ENCODE measurements around the gene CFD. TPM values are rescaled to one million over a fixed set of nuclear protein-coding genes. Genes with fewer than 3 reads are reported as not detected.

Gene CFD
- polyA plus RNA-seq, 1 donor from 2014 or later = 5.3 TPM

DNA sequence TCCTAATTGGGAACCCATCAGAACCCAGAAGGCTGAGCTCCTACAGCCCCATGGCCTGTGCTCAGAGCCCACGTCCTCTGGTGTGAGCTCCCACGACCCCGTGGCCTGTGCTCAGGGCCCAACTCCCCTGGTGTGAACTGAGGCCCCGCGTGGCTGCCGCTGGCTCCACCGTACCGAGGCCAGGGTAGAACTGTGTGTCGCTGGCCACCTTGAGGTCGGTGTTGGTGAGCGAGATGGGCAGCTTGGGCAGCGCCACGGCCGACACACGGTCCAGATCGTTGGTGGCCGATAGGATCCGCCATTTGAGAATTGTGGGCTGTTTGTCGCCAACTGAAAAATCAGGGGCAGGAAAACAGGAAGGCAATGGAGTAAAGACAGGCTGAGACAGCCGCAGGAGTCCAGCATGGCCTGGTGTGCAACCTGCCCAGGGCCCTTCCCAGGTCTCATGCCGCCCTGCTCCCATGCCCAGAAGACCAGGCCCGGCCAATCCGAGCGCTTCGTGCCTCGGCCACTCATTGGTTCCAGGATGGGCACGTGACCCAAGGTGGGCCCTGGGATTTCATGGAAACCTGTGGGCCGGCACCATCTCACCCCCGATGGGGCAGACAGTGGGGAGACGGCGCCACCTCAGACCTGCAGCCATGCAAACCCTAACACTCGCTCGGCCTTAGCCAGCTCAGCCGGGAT is 22.1 kb downstream of the CFD start:
- H3F3A ChIP-seq (ENCODE audit: insufficient read depth, low read length, poor library complexity, severe bottlenecking) = no peaks in the 10 kb centered on the region
- peaks cover 5% of the 10 kb centered on the region for H3K36me3 ChIP-seq (ENCODE audit: insufficient read depth, low read length)
- H3K27me3 ChIP-seq (ENCODE audit: insufficient read depth, low read depth, low read length) = no peaks in the 10 kb centered on the region
- no peak overlapping the region for H2AFZ ChIP-seq (ENCODE audit: low read depth, low read length)
- no peaks in the 10 kb centered on the region for H3K9me2 ChIP-seq (ENCODE audit: insufficient read depth, low read length)
- H3K4me2 ChIP-seq (ENCODE audit: low read length) = no peak overlapping the region
- no peaks in the 10 kb centered on the region for H3K9me3 ChIP-seq (ENCODE audit: low read length)
- H3K4me3 ChIP-seq (ENCODE audit: low read length) = no peak overlapping the region
- no peaks in the 10 kb centered on the region for H3K79me2 ChIP-seq (replicated peaks; ENCODE audit: insufficient read depth, low read length)
- H4K20me1 ChIP-seq (ENCODE audit: insufficient read depth) = no peaks in the 10 kb centered on the region
- TF ChIP-seq TAF1 (IDR thresholded peaks at IDR 0.05; ENCODE audit: low read depth) = no peak
- TF ChIP-seq POLR2AphosphoS5 (IDR thresholded peaks at IDR 0.05) = no peak
- TF ChIP-seq, protein P1, sequence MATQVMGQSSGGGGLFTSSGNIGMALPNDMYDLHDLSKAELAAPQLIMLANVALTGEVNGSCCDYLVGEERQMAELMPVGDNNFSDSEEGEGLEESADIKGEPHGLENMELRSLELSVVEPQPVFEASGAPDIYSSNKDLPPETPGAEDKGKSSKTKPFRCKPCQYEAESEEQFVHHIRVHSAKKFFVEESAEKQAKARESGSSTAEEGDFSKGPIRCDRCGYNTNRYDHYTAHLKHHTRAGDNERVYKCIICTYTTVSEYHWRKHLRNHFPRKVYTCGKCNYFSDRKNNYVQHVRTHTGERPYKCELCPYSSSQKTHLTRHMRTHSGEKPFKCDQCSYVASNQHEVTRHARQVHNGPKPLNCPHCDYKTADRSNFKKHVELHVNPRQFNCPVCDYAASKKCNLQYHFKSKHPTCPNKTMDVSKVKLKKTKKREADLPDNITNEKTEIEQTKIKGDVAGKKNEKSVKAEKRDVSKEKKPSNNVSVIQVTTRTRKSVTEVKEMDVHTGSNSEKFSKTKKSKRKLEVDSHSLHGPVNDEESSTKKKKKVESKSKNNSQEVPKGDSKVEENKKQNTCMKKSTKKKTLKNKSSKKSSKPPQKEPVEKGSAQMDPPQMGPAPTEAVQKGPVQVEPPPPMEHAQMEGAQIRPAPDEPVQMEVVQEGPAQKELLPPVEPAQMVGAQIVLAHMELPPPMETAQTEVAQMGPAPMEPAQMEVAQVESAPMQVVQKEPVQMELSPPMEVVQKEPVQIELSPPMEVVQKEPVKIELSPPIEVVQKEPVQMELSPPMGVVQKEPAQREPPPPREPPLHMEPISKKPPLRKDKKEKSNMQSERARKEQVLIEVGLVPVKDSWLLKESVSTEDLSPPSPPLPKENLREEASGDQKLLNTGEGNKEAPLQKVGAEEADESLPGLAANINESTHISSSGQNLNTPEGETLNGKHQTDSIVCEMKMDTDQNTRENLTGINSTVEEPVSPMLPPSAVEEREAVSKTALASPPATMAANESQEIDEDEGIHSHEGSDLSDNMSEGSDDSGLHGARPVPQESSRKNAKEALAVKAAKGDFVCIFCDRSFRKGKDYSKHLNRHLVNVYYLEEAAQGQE (IDR thresholded peaks at IDR 0.05; ENCODE audit: borderline replicate concordance) = no peak
- no peak for TF ChIP-seq EP300 (conservative IDR thresholded peaks at IDR 0.05; ENCODE audit: poor library complexity, severe bottlenecking)
- TF ChIP-seq MXI1 (conservative IDR thresholded peaks at IDR 0.05; ENCODE audit: poor library complexity, severe bottlenecking) = no peak
- TF ChIP-seq SMC3 (conservative IDR thresholded peaks at IDR 0.05; ENCODE audit: poor library complexity) = no peak
- TF ChIP-seq EZH2 (IDR thresholded peaks at IDR 0.05; ENCODE audit: borderline replicate concordance, insufficient read depth, low read length, poor library complexity, severe bottlenecking) = no peak
- TF ChIP-seq, protein P2, sequence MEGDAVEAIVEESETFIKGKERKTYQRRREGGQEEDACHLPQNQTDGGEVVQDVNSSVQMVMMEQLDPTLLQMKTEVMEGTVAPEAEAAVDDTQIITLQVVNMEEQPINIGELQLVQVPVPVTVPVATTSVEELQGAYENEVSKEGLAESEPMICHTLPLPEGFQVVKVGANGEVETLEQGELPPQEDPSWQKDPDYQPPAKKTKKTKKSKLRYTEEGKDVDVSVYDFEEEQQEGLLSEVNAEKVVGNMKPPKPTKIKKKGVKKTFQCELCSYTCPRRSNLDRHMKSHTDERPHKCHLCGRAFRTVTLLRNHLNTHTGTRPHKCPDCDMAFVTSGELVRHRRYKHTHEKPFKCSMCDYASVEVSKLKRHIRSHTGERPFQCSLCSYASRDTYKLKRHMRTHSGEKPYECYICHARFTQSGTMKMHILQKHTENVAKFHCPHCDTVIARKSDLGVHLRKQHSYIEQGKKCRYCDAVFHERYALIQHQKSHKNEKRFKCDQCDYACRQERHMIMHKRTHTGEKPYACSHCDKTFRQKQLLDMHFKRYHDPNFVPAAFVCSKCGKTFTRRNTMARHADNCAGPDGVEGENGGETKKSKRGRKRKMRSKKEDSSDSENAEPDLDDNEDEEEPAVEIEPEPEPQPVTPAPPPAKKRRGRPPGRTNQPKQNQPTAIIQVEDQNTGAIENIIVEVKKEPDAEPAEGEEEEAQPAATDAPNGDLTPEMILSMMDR (IDR thresholded peaks at IDR 0.05; ENCODE audit: poor library complexity, severe bottlenecking) = no peak
- TF ChIP-seq RAD21 (conservative IDR thresholded peaks at IDR 0.05) = no peak
- H3K27ac ChIP-seq (ENCODE audit: low read length) = no peak overlapping the region
- H3K9ac ChIP-seq (ENCODE audit: low read length) = no peak overlapping the region

DNA sequence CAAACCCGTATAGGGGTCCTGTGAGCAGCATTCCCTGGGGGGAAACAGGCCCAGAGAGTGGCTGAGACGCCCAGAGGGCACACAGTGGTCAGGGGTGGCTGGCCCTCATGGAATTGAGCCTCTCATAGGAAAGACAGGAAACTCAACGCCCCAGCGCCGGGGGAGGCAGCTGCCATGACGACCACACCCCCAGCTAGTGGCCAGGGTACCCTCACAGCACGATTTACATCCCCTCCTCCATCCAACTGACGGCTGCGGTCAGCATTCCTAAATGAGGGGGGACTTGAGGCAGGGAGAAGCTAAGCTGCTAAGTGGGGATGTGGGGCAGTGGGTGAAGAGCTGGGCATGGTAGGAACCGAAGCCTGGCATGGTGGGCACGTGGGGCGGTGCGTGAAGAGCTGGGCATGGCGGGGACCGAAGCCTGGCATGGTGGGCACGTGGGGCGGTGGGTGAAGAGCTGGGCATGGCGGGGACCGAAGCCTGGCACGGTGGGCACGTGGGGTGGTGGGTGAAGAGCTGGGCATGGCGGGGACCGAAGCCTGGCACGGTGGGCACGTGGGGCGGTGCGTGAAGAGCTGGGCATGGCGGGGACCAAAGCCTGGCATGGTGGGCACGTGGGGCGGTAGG is 23.5 kb downstream of the CFD start:
- no peak overlapping the region for H3K27ac ChIP-seq (ENCODE audit: low read length)
- TF ChIP-seq TAF1 (IDR thresholded peaks at IDR 0.05; ENCODE audit: low read depth) (no peak), EP300 (conservative IDR thresholded peaks at IDR 0.05; ENCODE audit: poor library complexity, severe bottlenecking) (no peak), SMC3 (conservative IDR thresholded peaks at IDR 0.05; ENCODE audit: poor library complexity) (no peak), POLR2AphosphoS5 (IDR thresholded peaks at IDR 0.05) (no peak), RAD21 (conservative IDR thresholded peaks at IDR 0.05) (no peak), MXI1 (conservative IDR thresholded peaks at IDR 0.05; ENCODE audit: poor library complexity, severe bottlenecking) (no peak), EZH2 (IDR thresholded peaks at IDR 0.05; ENCODE audit: borderline replicate concordance, insufficient read depth, low read length, poor library complexity, severe bottlenecking) (no peak)
- TF ChIP-seq, protein P1 (IDR thresholded peaks at IDR 0.05; ENCODE audit: borderline replicate concordance) = no peak
- TF ChIP-seq, protein P2 (IDR thresholded peaks at IDR 0.05; ENCODE audit: poor library complexity, severe bottlenecking) = no peak
- no peaks in the 10 kb centered on the region for H3K27me3 ChIP-seq (ENCODE audit: insufficient read depth, low read depth, low read length)
- H3K4me2 ChIP-seq (ENCODE audit: low read length) = no peak overlapping the region
- H3K9me2 ChIP-seq (ENCODE audit: insufficient read depth, low read length) = no peaks in the 10 kb centered on the region
- no peak overlapping the region for H3K9ac ChIP-seq (ENCODE audit: low read length)
- H3K9me3 ChIP-seq (ENCODE audit: low read length) = no peaks in the 10 kb centered on the region
- H4K20me1 ChIP-seq (ENCODE audit: insufficient read depth) = no peaks in the 10 kb centered on the region
- no peak overlapping the region for H2AFZ ChIP-seq (ENCODE audit: low read depth, low read length)
- H3K36me3 ChIP-seq (ENCODE audit: insufficient read depth, low read length) = peaks cover 5% of the 10 kb centered on the region
- H3K4me3 ChIP-seq (ENCODE audit: low read length) = no peak overlapping the region
- no peaks in the 10 kb centered on the region for H3K79me2 ChIP-seq (replicated peaks; ENCODE audit: insufficient read depth, low read length)
- no peaks in the 10 kb centered on the region for H3F3A ChIP-seq (ENCODE audit: insufficient read depth, low read length, poor library complexity, severe bottlenecking)
